ENCODE measurements around the gene KCNS3.

The KCNS3 gene

GRCh38 chr2:17839959-17840358, 38.5 kb upstream of the KCNS3 start:
- Histone ChIP-seq H3K36me3 (ENCODE audit: insufficient read depth, low read length) (no peaks in the 10 kb centered on the region), H3K9me3 (ENCODE audit: low read length) (no peaks in the 10 kb centered on the region), H3K27me3 (ENCODE audit: insufficient read depth, low read length) (no peaks in the 10 kb centered on the region), H3K9me2 (ENCODE audit: low read depth, low read length) (no peaks in the 10 kb centered on the region), H3K4me1 (ENCODE audit: insufficient read depth, low read length, severe bottlenecking) (no peaks in the 10 kb centered on the region), H3K9ac (ENCODE audit: low read length) (no peak overlapping the region), H3F3A (ENCODE audit: insufficient read depth, low read length) (no peaks in the 10 kb centered on the region), H4K20me1 (ENCODE audit: insufficient read depth, low read length) (no peaks in the 10 kb centered on the region), H2AFZ (ENCODE audit: low read length) (no peak overlapping the region), H3K4me3 (ENCODE audit: low read depth, low read length, poor library complexity, severe bottlenecking) (no peak overlapping the region), H3K79me2 (ENCODE audit: insufficient read depth, low read length) (no peaks in the 10 kb centered on the region), H3K27ac (ENCODE audit: low read depth, low read length, poor library complexity, severe bottlenecking) (no peak overlapping the region), H3K4me2 (ENCODE audit: low read length) (no peak overlapping the region)
- TF ChIP-seq CTCF (IDR thresholded peaks at IDR 0.05; ENCODE audit: low read length) = no peak
- no peak for TF ChIP-seq EZH2 (IDR thresholded peaks at IDR 0.05; ENCODE audit: borderline replicate concordance, low read length)

DNA sequence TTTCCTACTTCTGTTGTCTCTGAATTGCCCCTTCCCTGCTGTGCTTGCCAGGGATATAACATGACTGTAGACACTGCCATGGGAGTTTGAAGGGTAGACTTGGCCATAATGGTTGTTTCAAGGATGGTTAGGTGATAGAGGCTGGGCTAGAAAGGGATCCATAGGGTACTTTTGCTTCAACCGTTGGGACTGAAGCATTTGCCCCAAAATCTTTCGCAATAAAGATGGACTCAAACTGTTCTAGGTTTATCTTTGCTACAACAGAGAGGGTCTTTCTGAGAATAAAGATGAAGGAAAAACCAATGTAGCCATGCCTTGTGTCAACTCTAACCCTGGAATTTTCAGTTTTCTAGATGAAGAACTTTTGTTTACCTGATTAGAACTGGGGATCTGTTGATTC, 35.0 kb upstream of the KCNS3 start:
- H3K4me2 ChIP-seq (ENCODE audit: low read length) = no peak overlapping the region
- H3K9me3 ChIP-seq (ENCODE audit: low read length) = no peaks in the 10 kb centered on the region
- no peaks in the 10 kb centered on the region for H3K79me2 ChIP-seq (ENCODE audit: insufficient read depth, low read length)
- H3K4me3 ChIP-seq (ENCODE audit: low read depth, low read length, poor library complexity, severe bottlenecking) = no peak overlapping the region
- no peaks in the 10 kb centered on the region for H3K9me2 ChIP-seq (ENCODE audit: low read depth, low read length)
- TF ChIP-seq EZH2 (IDR thresholded peaks at IDR 0.05; ENCODE audit: borderline replicate concordance, low read length) = no peak
- no peaks in the 10 kb centered on the region for H3F3A ChIP-seq (ENCODE audit: insufficient read depth, low read length)
- H4K20me1 ChIP-seq (ENCODE audit: insufficient read depth, low read length) = no peaks in the 10 kb centered on the region
- no peak overlapping the region for H3K9ac ChIP-seq (ENCODE audit: low read length)
- H3K4me1 ChIP-seq (ENCODE audit: insufficient read depth, low read length, severe bottlenecking) = no peaks in the 10 kb centered on the region
- H2AFZ ChIP-seq (ENCODE audit: low read length) = no peak overlapping the region
- H3K27me3 ChIP-seq (ENCODE audit: insufficient read depth, low read length) = no peaks in the 10 kb centered on the region
- H3K27ac ChIP-seq (ENCODE audit: low read depth, low read length, poor library complexity, severe bottlenecking) = no peak overlapping the region
- no peaks in the 10 kb centered on the region for H3K36me3 ChIP-seq (ENCODE audit: insufficient read depth, low read length)

DNA sequence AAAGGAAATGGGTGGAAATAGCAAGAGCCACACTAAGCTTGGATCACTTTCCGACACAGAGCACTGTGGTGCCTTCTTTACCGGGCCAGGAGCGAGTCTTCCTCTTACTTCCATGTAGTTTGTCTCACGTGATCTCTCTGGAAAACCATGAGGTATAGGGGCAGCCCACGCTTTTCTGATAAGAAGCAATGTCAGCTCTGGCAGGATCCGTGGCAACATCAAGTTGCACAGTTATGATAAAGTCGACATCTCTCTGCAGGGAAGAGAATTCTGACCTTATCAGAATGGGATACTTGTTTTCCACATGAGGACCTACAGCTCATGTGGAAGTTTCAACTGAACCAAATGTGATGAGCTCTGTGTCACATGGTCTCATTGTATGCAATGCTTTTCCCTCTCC, 32.7 kb upstream of the KCNS3 start:
- no peak overlapping the region for H3K4me2 ChIP-seq (ENCODE audit: low read length)
- H3K9ac ChIP-seq (ENCODE audit: low read length) = no peak overlapping the region
- no peaks in the 10 kb centered on the region for H4K20me1 ChIP-seq (ENCODE audit: insufficient read depth, low read length)
- no peaks in the 10 kb centered on the region for H3K36me3 ChIP-seq (ENCODE audit: insufficient read depth, low read length)
- no peaks in the 10 kb centered on the region for H3K9me2 ChIP-seq (ENCODE audit: low read depth, low read length)
- H3K27ac ChIP-seq (ENCODE audit: low read depth, low read length, poor library complexity, severe bottlenecking) = no peak overlapping the region
- H3K27me3 ChIP-seq (ENCODE audit: insufficient read depth, low read length) = no peaks in the 10 kb centered on the region
- H3F3A ChIP-seq (ENCODE audit: insufficient read depth, low read length) = no peaks in the 10 kb centered on the region
- no peaks in the 10 kb centered on the region for H3K79me2 ChIP-seq (ENCODE audit: insufficient read depth, low read length)
- TF ChIP-seq EZH2 (IDR thresholded peaks at IDR 0.05; ENCODE audit: borderline replicate concordance, low read length) (no peak), CTCF (IDR thresholded peaks at IDR 0.05; ENCODE audit: low read length) (no peak)
- H3K4me1 ChIP-seq (ENCODE audit: insufficient read depth, low read length, severe bottlenecking) = no peaks in the 10 kb centered on the region
- no peak overlapping the region for H3K4me3 ChIP-seq (ENCODE audit: low read depth, low read length, poor library complexity, severe bottlenecking)
- H2AFZ ChIP-seq (ENCODE audit: low read length) = no peak overlapping the region
- no peaks in the 10 kb centered on the region for H3K9me3 ChIP-seq (ENCODE audit: low read length)

DNA sequence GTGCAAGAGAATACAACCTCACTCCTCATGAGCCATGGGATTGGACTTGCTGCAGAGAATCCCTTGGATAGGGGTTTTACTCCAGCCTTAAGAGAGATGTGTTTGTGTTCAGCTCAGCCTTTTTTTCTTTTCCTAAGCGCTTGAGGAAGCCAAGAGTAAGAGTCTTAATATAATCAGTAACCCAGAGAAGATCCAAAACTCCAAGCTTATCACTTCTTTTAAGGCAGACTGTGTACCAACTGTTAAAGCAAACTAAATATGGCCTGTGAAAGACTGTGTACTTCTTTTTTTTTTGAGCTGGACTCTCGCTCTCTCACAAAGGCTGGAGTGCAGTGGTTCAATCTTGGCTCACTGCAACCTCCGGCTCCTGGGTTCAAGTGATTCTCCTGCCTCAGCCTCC, 31.8 kb upstream of the KCNS3 start:
- Histone ChIP-seq H3K36me3 (ENCODE audit: insufficient read depth, low read length) (no peaks in the 10 kb centered on the region), H3K27me3 (ENCODE audit: insufficient read depth, low read length) (no peaks in the 10 kb centered on the region), H3K9me2 (ENCODE audit: low read depth, low read length) (no peaks in the 10 kb centered on the region), H3K4me2 (ENCODE audit: low read length) (no peak overlapping the region), H3K9me3 (ENCODE audit: low read length) (no peaks in the 10 kb centered on the region), H4K20me1 (ENCODE audit: insufficient read depth, low read length) (no peaks in the 10 kb centered on the region), H3F3A (ENCODE audit: insufficient read depth, low read length) (no peaks in the 10 kb centered on the region), H3K4me3 (ENCODE audit: low read depth, low read length, poor library complexity, severe bottlenecking) (no peak overlapping the region), H3K27ac (ENCODE audit: low read depth, low read length, poor library complexity, severe bottlenecking) (no peak overlapping the region), H3K9ac (ENCODE audit: low read length) (no peak overlapping the region), H2AFZ (ENCODE audit: low read length) (no peak overlapping the region), H3K79me2 (ENCODE audit: insufficient read depth, low read length) (no peaks in the 10 kb centered on the region), H3K4me1 (ENCODE audit: insufficient read depth, low read length, severe bottlenecking) (no peaks in the 10 kb centered on the region)
- TF ChIP-seq CTCF (IDR thresholded peaks at IDR 0.05; ENCODE audit: low read length) (no peak), EZH2 (IDR thresholded peaks at IDR 0.05; ENCODE audit: borderline replicate concordance, low read length) (no peak)
